CD4-positive, alpha-beta T cell treated with Interferon alpha-2 for 1 hour (primary cell): ENCODE measurements around the gene BRINP1.

Source experiments
- DNase-seq, 2 donors: peaks; one replicate each; pipeline ENCODE4 v3.0.0-alpha.2; 2020 to 2022

Gene BRINP1

GRCh38 chr9:119280740-119281485, 88.3 kb downstream of the BRINP1 start:
- no peak for DNase-seq

GRCh38 chr9:119278171-119278570, 91.1 kb downstream of the BRINP1 start:
- DNase-seq: no peak

GRCh38 chr9:119273984-119274665, 95.1 kb downstream of the BRINP1 start:
- DNase-seq: no peak

GRCh38 chr9:119273325-119273904, 95.8 kb downstream of the BRINP1 start:
- DNase-seq: no peak

- no peak for DNase-seq
Measured at GRCh38 chr9:119272500-119273211, 96.6 kb downstream of the BRINP1 start.

- no peak for DNase-seq
Measured at GRCh38 chr9:119268985-119269384, 100.2 kb downstream of the BRINP1 start.

- DNase-seq: no peak
Measured at GRCh38 chr9:119264165-119264564, 105.1 kb downstream of the BRINP1 start.

- DNase-seq: no peak
Measured at GRCh38 chr9:119257592-119257991, 111.6 kb downstream of the BRINP1 start.

- DNase-seq: no peak
Measured at GRCh38 chr9:119255116-119255515, 114.1 kb downstream of the BRINP1 start.

GRCh38 chr9:119252671-119253299, 116.5 kb downstream of the BRINP1 start:
- no peak for DNase-seq

GRCh38 chr9:119251936-119252335, 117.3 kb downstream of the BRINP1 start:
- DNase-seq: no peak

GRCh38 chr9:119250730-119251129, 118.5 kb downstream of the BRINP1 start:
- DNase-seq: no peak

- DNase-seq: no peak
Measured at GRCh38 chr9:119240546-119240945, 128.7 kb downstream of the BRINP1 start.

GRCh38 chr9:119234636-119235035, 134.6 kb downstream of the BRINP1 start:
- DNase-seq: no peak

GRCh38 chr9:119227422-119227821, 141.8 kb downstream of the BRINP1 start:
- no peak for DNase-seq

GRCh38 chr9:119224431-119224830, 144.8 kb downstream of the BRINP1 start:
- DNase-seq: no peak

GRCh38 chr9:119221276-119221675, 148.0 kb downstream of the BRINP1 start:
- no peak for DNase-seq

- DNase-seq: no peak
Measured at GRCh38 chr9:119218293-119218692, 150.9 kb downstream of the BRINP1 start.

- no peak for DNase-seq
Measured at GRCh38 chr9:119216651-119217331, 152.4 kb downstream of the BRINP1 start.

GRCh38 chr9:119215651-119216050, 153.6 kb downstream of the BRINP1 start:
- no peak for DNase-seq

GRCh38 chr9:119213471-119213870, 155.8 kb downstream of the BRINP1 start:
- DNase-seq: no peak

GRCh38 chr9:119197893-119198607, 171.2 kb downstream of the BRINP1 start:
- DNase-seq: no peak
